ENCODE data around the gene POGZ.
"Not testable (repeated sequence)": the region's sequence is repeated elsewhere in the genome, so short reads cannot be mapped to it uniquely, and the experiment has no call there.

The POGZ gene

DNA sequence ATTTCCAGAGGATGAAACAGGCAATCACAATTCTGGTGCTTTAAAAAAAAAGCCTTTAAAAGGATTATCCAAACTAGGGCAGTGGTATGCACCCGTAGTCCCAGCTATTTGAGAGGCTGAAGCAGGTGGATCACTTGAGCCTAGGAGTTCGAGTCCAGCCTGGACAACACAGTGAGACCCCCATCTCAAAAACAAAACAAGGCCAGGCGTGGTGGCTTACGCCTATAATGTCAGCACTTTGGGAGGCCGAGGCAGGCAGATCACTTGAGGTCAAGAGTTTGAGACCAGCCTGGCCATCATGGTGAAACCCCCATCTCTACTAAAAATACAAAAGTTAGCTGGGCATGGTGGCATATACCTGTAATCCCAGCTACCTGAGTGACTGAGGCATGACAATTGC is 25.5 kb downstream of the POGZ start:
- H3K36me3 Mint-ChIP-seq (ENCODE audit: insufficient read depth) = peaks cover 23% of the 10 kb centered on the region

DNA sequence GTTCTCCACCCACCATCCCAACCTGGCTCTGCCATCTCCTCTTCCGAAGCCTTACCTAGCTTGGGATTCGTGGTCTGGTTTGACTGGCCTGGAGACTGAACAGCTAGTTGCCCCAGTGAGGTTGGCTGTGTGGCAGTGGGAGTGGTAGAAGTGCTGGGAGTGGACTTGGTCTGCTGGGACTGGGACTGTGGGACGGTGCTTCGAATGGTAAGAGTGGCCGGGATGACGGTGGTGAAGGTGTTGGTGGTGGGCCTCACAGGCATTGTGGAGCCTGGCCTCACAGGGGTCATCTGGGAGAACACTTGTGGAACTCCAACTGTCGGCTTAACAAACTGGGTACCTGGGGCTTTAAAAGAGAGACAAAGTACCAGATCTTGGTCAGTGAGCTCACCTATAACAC is 31.2 kb downstream of the POGZ start:
- ATAC-seq (replicated peaks; ENCODE audit: extremely low read depth, poor library complexity, severe bottlenecking) = no peak
- H3K27ac Mint-ChIP-seq (ENCODE audit: low read depth) = no peak overlapping the region

More for the DNA sequence above, 25.5 kb downstream of the POGZ start:
- not testable (repeated sequence) for H3K9me3 Mint-ChIP-seq; DNase-seq (ENCODE audit: low spot score in 2 of 2); H3K27ac Mint-ChIP-seq (ENCODE audit: low read depth); H3K27me3 Mint-ChIP-seq; ATAC-seq (replicated peaks; ENCODE audit: extremely low read depth, poor library complexity, severe bottlenecking); H3K4me3 Mint-ChIP-seq
- H3K4me1 Mint-ChIP-seq = peaks cover 30% of the 10 kb centered on the region

DNA sequence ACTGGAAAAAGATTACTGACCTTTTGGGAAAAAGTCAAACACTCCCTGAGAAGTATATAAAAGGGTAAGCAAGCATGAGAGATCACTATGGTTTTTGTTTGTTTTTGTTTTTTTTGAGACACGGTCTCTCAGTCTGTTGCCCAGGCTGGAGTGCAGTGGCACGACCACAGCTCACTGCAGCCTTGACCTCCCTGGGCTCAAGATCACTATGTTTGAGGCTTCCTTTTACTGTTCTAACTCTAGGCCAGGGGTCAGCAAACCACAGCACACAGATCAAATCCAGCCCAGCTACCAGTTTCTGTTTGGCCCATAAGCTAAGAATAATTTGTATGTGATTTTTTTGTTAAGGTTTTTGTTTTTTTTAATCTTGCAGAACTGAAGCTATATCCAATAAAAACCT is 34.2 kb downstream of the POGZ start:
- DNase-seq (ENCODE audit: low spot score in 2 of 2) = no peak
- Mint-ChIP-seq H3K36me3 (ENCODE audit: insufficient read depth) (peaks cover 72% of the 10 kb centered on the region), H3K27ac (ENCODE audit: low read depth) (no peak overlapping the region), H3K4me3 (no peak overlapping the region), H3K27me3 (no peaks in the 10 kb centered on the region), H3K9me3 (no peaks in the 10 kb centered on the region), H3K4me1 (no peaks in the 10 kb centered on the region)
- no peak for ATAC-seq (replicated peaks; ENCODE audit: extremely low read depth, poor library complexity, severe bottlenecking)

More for the DNA sequence above, 31.2 kb downstream of the POGZ start:
- DNase-seq (ENCODE audit: low spot score in 2 of 2) = no peak
- Mint-ChIP-seq H3K4me1 (no peaks in the 10 kb centered on the region), H3K9me3 (no peaks in the 10 kb centered on the region), H3K27me3 (no peaks in the 10 kb centered on the region), H3K36me3 (ENCODE audit: insufficient read depth) (peaks cover 60% of the 10 kb centered on the region), H3K4me3 (no peak overlapping the region)

DNA sequence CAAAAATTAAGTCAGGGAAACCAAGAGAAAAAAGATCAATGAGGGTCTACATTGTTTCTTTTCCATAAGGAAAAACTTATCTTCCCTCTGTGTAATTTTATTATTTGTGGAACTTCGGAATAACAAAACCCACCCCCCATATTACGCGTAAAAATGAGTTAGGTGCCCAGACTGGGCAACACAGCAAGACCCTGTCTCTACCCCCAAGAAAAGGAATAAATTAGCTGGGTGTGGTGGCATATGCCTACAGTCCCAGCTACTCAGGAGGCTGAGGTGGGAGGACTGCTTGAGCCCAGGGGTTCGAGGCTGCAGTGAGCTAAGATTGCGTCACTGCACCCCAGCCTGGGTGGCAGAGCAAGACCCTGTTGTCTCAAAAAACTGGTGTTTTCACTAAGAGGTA is 39.5 kb downstream of the POGZ start:
- no peak for ATAC-seq (replicated peaks; ENCODE audit: extremely low read depth, poor library complexity, severe bottlenecking)
- Mint-ChIP-seq H3K4me3 (no peak overlapping the region), H3K4me1 (no peaks in the 10 kb centered on the region), H3K9me3 (no peaks in the 10 kb centered on the region), H3K36me3 (ENCODE audit: insufficient read depth) (peaks cover 65% of the 10 kb centered on the region), H3K27ac (ENCODE audit: low read depth) (no peak overlapping the region), H3K27me3 (no peaks in the 10 kb centered on the region)
- no peak for DNase-seq (ENCODE audit: low spot score in 2 of 2)

DNA sequence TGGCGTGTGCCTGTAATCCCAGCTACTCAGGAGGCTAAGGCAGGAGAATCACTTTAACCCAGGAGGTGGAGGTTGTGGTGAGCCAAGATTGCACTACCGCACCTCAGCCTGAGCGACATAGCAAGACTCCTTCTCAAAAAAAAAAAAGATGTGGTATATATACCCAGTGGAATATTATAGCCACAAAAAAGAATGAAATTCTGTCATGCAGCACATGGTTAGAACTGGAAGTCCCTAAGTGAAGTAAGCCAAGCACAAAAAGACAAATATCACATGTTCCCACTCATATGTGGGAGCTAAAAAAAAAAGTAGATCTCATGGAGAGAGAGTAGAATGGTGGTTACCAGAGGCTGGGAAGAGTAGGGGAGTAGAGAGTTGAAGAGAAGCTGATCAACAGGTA is 41.2 kb downstream of the POGZ start:
- H3K9me3 Mint-ChIP-seq = no peaks in the 10 kb centered on the region
- peaks cover 53% of the 10 kb centered on the region for H3K36me3 Mint-ChIP-seq (ENCODE audit: insufficient read depth)

DNA sequence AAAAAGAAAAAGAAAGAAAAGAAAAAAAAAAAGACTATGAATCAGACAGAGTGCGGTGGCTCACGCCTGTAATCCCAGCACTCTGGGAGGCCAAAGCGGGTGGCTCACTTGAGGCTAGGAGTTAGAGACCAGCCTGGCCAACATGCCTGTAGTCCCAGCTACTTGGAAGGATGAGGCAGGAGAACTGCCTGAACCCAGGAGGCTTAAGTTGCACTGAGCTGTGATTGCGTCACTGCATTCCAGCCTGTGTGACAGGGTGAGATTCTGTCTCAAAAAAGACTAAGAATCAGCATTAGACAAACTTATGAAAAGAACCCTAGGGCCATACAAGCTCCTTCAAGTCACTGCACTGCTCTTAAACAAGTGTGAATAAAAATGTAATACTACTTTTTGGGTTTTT is 43.1 kb downstream of the POGZ start:
- Mint-ChIP-seq H3K36me3 (ENCODE audit: insufficient read depth) (peaks cover 55% of the 10 kb centered on the region), H3K9me3 (no peaks in the 10 kb centered on the region), H3K4me3 (no peak overlapping the region), H3K4me1 (no peaks in the 10 kb centered on the region), H3K27me3 (no peaks in the 10 kb centered on the region), H3K27ac (ENCODE audit: low read depth) (no peak overlapping the region)
- ATAC-seq (replicated peaks; ENCODE audit: extremely low read depth, poor library complexity, severe bottlenecking) (no peak), DNase-seq (ENCODE audit: low spot score in 2 of 2) (no peak)

More for the DNA sequence above, 41.2 kb downstream of the POGZ start:
- DNase-seq (ENCODE audit: low spot score in 2 of 2) (no peak), ATAC-seq (replicated peaks; ENCODE audit: extremely low read depth, poor library complexity, severe bottlenecking) (no peak)
- H3K27ac Mint-ChIP-seq (ENCODE audit: low read depth) = peak overlapping the region; percentile 6
- no peak overlapping the region for H3K4me3 Mint-ChIP-seq
- H3K4me1 Mint-ChIP-seq = no peaks in the 10 kb centered on the region
- no peaks in the 10 kb centered on the region for H3K27me3 Mint-ChIP-seq

DNA sequence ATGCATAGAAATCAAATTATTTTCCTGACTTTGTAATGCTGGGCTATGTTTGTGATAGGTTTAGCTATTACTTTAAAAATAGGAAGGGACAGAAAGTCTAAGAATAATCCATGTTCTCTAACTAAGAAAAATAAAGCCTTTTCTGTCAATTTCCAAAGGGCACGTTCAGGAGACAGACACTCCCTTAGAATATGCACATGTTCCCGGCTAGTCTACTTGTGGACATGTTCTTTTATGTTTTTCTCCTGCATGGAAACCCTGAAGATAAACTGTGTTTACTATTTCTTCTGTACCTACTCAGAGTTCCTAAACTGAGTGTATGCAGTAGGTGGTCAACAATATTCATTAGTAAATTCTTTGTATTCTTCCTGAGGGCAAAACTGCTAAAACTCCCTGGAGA is 47.4 kb downstream of the POGZ start:
- no peaks in the 10 kb centered on the region for H3K27me3 Mint-ChIP-seq
- ATAC-seq (replicated peaks; ENCODE audit: extremely low read depth, poor library complexity, severe bottlenecking) = no peak
- H3K36me3 Mint-ChIP-seq (ENCODE audit: insufficient read depth) = peaks cover 64% of the 10 kb centered on the region
- no peak for DNase-seq (ENCODE audit: low spot score in 2 of 2)
- no peak overlapping the region for H3K27ac Mint-ChIP-seq (ENCODE audit: low read depth)
- H3K9me3 Mint-ChIP-seq = no peaks in the 10 kb centered on the region
- H3K4me3 Mint-ChIP-seq = no peak overlapping the region
- no peaks in the 10 kb centered on the region for H3K4me1 Mint-ChIP-seq

DNA sequence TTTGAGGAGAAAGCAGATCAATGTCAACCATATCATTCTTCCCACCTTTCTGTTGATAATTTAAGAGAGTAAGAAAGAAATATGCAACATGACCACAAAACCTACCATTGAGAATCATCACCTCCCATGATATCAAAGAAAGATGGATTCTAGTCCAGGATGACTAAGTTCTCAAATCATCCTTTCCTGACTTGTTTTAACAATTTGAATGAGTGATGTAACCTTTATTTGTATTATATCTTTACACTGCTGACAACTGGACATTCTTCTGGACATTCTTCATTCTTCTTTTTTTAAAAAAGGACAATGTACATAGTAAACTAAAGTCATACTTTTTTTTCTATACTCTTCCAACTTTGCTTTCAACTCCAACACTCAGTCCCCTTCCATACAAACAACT is 50.4 kb downstream of the POGZ start:
- ATAC-seq (replicated peaks; ENCODE audit: extremely low read depth, poor library complexity, severe bottlenecking) (no peak), DNase-seq (ENCODE audit: low spot score in 2 of 2) (no peak)
- Mint-ChIP-seq H3K9me3 (no peaks in the 10 kb centered on the region), H3K27ac (ENCODE audit: low read depth) (no peak overlapping the region), H3K27me3 (no peaks in the 10 kb centered on the region), H3K4me1 (no peaks in the 10 kb centered on the region), H3K36me3 (ENCODE audit: insufficient read depth) (peaks cover 66% of the 10 kb centered on the region), H3K4me3 (no peak overlapping the region)

DNA sequence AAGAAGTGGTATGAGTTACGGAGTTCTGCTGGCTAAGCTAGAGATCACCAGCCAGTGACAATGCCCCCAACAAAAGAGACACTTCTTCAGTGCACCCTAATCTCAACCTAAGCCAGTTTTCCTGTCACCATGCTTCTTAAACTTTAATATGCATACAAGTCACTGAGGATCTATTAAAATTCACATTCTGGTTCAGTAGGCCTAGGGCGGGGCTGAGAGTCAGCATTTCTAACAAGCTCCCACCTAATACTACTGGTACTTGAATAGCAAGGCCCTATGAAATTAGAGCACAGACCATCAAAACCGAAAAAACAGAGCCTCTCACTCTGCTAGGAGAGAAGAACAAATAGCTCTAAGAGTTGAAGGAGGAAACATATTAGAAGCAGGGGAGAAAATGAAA is 52.0 kb downstream of the POGZ start:
- no peaks in the 10 kb centered on the region for H3K4me1 Mint-ChIP-seq
- H3K27me3 Mint-ChIP-seq = no peaks in the 10 kb centered on the region
- no peak overlapping the region for H3K27ac Mint-ChIP-seq (ENCODE audit: low read depth)
- no peaks in the 10 kb centered on the region for H3K9me3 Mint-ChIP-seq
- H3K4me3 Mint-ChIP-seq = no peak overlapping the region
- no peak for DNase-seq (ENCODE audit: low spot score in 2 of 2)
- no peak for ATAC-seq (replicated peaks; ENCODE audit: extremely low read depth, poor library complexity, severe bottlenecking)
- peaks cover 73% of the 10 kb centered on the region for H3K36me3 Mint-ChIP-seq (ENCODE audit: insufficient read depth)

DNA sequence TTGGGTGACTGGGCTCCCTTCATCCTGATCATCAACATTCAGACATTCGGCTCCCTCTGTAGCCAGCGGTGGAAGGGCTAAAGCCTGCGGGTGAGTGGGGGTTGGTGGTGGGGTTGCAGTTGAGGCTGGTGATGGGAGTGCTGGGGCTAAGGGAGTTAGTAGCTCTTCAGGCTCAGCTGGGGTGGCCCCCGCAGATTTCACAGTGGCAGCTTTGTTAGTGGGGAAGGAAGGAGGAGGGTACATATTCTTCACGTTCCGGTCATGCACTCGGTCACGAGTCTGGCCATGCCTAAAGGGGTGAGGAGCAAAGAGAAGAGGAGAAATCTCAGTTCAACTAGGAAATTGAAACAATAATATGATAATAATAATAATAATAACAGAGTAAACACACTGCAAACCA is 53.1 kb downstream of the POGZ start:
- DNase-seq (ENCODE audit: low spot score in 2 of 2) (no peak), ATAC-seq (replicated peaks; ENCODE audit: extremely low read depth, poor library complexity, severe bottlenecking) (no peak)
- H3K27me3 Mint-ChIP-seq = no peaks in the 10 kb centered on the region
- no peaks in the 10 kb centered on the region for H3K9me3 Mint-ChIP-seq
- peaks cover 2% of the 10 kb centered on the region for H3K4me1 Mint-ChIP-seq
- H3K36me3 Mint-ChIP-seq (ENCODE audit: insufficient read depth) = peaks cover 74% of the 10 kb centered on the region
- H3K4me3 Mint-ChIP-seq = no peak overlapping the region
- peak overlapping the region; percentile 2 for H3K27ac Mint-ChIP-seq (ENCODE audit: low read depth)

DNA sequence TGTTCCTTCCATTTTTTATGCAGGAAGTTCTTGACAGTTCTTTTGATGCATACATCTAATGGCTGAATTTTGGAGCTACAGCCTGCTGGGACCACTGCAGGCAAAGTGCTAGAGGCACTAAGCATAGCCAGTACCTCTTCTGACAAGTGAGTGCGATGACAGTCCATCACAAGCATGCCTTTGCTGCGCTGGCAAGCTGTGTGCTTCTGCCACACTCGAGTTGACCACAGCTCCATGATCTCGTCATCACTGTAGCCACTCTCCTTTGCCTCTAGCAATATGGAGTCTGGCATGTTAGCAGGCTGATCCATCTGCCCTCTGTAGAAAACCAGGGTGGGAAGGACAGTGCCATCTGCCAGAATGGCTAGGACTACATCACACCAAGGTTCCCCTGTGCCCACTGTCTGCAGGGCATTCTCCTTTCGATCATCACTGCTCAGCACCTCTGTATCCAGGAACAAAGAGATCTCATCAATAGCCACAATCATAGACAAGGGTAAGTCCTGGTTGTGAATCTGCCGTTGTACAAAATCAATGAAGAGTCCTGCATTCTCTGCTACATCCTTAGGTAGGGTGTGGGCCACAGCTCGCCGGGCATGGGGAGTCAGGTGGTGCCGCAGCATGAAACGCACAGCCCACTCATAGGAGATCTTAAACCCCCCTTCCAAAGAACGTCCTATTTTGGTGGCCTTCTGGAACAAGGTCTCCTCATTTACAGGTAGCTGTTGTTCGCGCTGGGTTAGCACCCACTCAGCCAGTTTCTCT is 53.9 kb downstream of the POGZ start:
- no peaks in the 10 kb centered on the region for H3K9me3 Mint-ChIP-seq
- no peak overlapping the region for H3K4me3 Mint-ChIP-seq
- no peaks in the 10 kb centered on the region for H3K27me3 Mint-ChIP-seq
- peaks cover 73% of the 10 kb centered on the region for H3K36me3 Mint-ChIP-seq (ENCODE audit: insufficient read depth)
- no peak for ATAC-seq (replicated peaks; ENCODE audit: extremely low read depth, poor library complexity, severe bottlenecking)
- no peak for DNase-seq (ENCODE audit: low spot score in 2 of 2)
- H3K4me1 Mint-ChIP-seq = peaks cover 10% of the 10 kb centered on the region
- H3K27ac Mint-ChIP-seq (ENCODE audit: low read depth) = peak overlapping the region; percentile 2

DNA sequence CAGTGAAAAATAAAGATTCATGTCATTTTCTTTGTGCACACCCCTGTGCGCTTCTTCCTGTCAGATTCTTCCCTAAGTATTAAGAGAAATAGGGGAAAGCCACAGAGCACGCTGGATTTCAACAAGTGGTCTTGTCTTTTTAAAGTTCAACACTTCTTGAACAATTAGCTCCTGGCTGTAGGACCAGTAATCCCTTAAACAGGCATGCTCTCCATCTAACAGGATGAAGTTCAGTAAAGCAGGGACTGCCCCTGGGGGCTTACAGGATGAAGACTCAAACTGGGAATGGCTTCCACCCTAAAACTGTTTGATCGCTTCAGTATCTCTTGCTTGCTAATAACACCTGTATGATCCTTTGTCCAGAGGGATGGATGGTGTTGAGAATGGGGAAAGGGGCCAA is 55.7 kb downstream of the POGZ start:
- Mint-ChIP-seq H3K27me3 (no peaks in the 10 kb centered on the region), H3K9me3 (no peaks in the 10 kb centered on the region), H3K36me3 (ENCODE audit: insufficient read depth) (peaks cover 67% of the 10 kb centered on the region), H3K4me3 (no peak overlapping the region), H3K4me1 (peaks cover 24% of the 10 kb centered on the region), H3K27ac (ENCODE audit: low read depth) (peak overlapping the region; percentile 62)
- ATAC-seq (replicated peaks; ENCODE audit: extremely low read depth, poor library complexity, severe bottlenecking) (no peak), DNase-seq (ENCODE audit: low spot score in 2 of 2) (no peak)

DNA sequence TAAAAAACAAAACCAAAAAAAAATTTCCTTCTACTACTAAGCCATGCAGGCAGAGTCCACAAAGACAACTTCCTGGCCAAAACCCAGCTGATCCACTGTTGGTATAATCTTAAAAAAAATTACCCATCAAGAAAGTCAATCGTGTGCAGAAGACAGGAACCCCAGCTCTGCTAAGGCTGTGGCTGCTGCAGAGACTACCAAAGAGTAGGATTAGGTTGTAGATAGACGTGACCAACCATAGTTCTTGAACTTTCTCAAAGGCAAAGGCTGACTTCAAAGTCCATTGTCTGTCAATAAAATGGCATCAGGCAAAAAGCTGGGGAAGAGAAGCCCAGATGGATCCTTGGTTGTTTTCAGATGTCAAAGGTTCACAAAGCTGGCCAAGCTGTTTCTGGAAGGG is 56.5 kb downstream of the POGZ start:
- DNase-seq (ENCODE audit: low spot score in 2 of 2) = no peak
- peaks cover 24% of the 10 kb centered on the region for H3K4me1 Mint-ChIP-seq
- peaks cover 60% of the 10 kb centered on the region for H3K36me3 Mint-ChIP-seq (ENCODE audit: insufficient read depth)
- peak overlapping the region; percentile 22 for H3K27ac Mint-ChIP-seq (ENCODE audit: low read depth)
- H3K9me3 Mint-ChIP-seq = no peaks in the 10 kb centered on the region
- no peaks in the 10 kb centered on the region for H3K27me3 Mint-ChIP-seq
- ATAC-seq (replicated peaks; ENCODE audit: extremely low read depth, poor library complexity, severe bottlenecking) = no peak
- H3K4me3 Mint-ChIP-seq = no peak overlapping the region

All from central memory CD8-positive, alpha-beta T cell (primary cell).